Endothelial cell of umbilical vein (primary cell): ENCODE measurements around the gene EID2B. TPM values are rescaled to one million over a fixed set of nuclear protein-coding genes. Genes with fewer than 3 reads are reported as not detected.

ENCODE experiments used
- BruUV-seq: library from RNA; stranded (reverse); fragments of 400-500 nt; replicated peaks from 2 replicates; lab custom pipeline; 2021; lab: Mats Ljungman, UMichigan
- CTCF ChIA-PET: fragments of 300-600, 350-600 bp; sonication (Branson Sonifier 250); formaldehyde crosslinking; loops from one replicate; lab custom pipeline; 2021; ENCODE audit warnings: antibody characterized with exemption, inconsistent platforms; lab: Charles Lee
- POLR2A ChIA-PET: fragments of 300-600, 350-600 bp; sonication (Branson Sonifier 250); formaldehyde crosslinking; loops from one replicate; lab custom pipeline; 2021; ENCODE audit warnings: antibody characterized with exemption, inconsistent platforms; lab: Charles Lee
- DNase-seq: peaks from one replicate; pipeline ENCODE4 v3.0.0-alpha.2; 2011; ENCODE audit warnings: low read depth, low spot score
- FAIRE-seq: peaks from 2 replicates; lab custom pipeline; 2011; peaks lifted over from hg19 to GRCh38; lab: Jason Lieb, UNC
- H2AFZ ChIP-seq: 2 replicates; pipeline ENCODE4 v1.6.0; 2012; ENCODE audit warnings: low read depth, low read length, control low read depth, inconsistent platforms
- H3K27ac ChIP-seq: 2 replicates; pipeline ENCODE4 v1.5.1; 2011; ENCODE audit warnings: low read depth, mild to moderate bottlenecking, control low read depth, low read length, moderate library complexity; ENCODE audit not compliant: insufficient read depth
- H3K27me3 ChIP-seq, 2 experiments: 2 replicates each; pipeline versions ENCODE4 v1.6.0 to v1.6.1; 2011; ENCODE audit warnings: low read length in 2 of 2, mixed read lengths in 1 of 2; ENCODE audit not compliant: control insufficient read depth in 2 of 2, insufficient read depth in 2 of 2
- H3K36me3 ChIP-seq, 2 experiments: 2 replicates in 1 of 2; 3 replicates in 1 of 2; pipeline ENCODE4 v1.5.1; 2011; ENCODE audit warnings: low read length in 2 of 2, mild to moderate bottlenecking in 1 of 2, moderate library complexity in 1 of 2; ENCODE audit not compliant: control insufficient read depth in 2 of 2, insufficient read depth in 2 of 2; ENCODE audit errors: extremely low read depth in 1 of 2
- H3K4me1 ChIP-seq: 3 replicates; pipeline ENCODE4 v1.5.1; 2011; ENCODE audit warnings: mild to moderate bottlenecking, low read length; ENCODE audit not compliant: control insufficient read depth, insufficient read depth; ENCODE audit errors: extremely low read depth
- H3K4me2 ChIP-seq: 2 replicates; pipeline ENCODE4 v1.6.1; 2011; ENCODE audit warnings: low read length, control low read depth, mixed read lengths; ENCODE audit not compliant: insufficient read depth
- H3K4me3 ChIP-seq, 3 experiments: fragments of 200-600 bp in 1 of 3; sonication (generic), shearing (Covaris generic) in 1 of 3; replicated peaks in 1 of 3; 2 replicates each; pipeline ENCODE4 v1.5.1; 2011 to 2016; ENCODE audit warnings: control low read depth in 3 of 3, low read length in 3 of 3, mild to moderate bottlenecking in 2 of 3, inconsistent platforms in 1 of 3, low read depth in 1 of 3, moderate library complexity in 1 of 3; ENCODE audit not compliant: insufficient read depth in 1 of 3
- H3K79me2 ChIP-seq: 2 replicates; pipeline ENCODE4 v1.6.0; 2012; ENCODE audit warnings: low read length, inconsistent platforms; ENCODE audit not compliant: control insufficient read depth, insufficient read depth
- H3K9ac ChIP-seq: replicated peaks from 2 replicates; pipeline ENCODE3; 2011; ENCODE audit warnings: low read length, control low read depth; ENCODE audit not compliant: insufficient read depth; ENCODE audit errors: extremely low read depth
- H3K9me1 ChIP-seq: replicated peaks from 3 replicates; pipeline ENCODE4 v1.6.0; 2011; ENCODE audit warnings: mild to moderate bottlenecking, low read length; ENCODE audit not compliant: control insufficient read depth, insufficient read depth; ENCODE audit errors: extremely low read depth
- H3K9me3 ChIP-seq: replicated peaks from 2 replicates; pipeline ENCODE4 v1.5.1; 2012; ENCODE audit warnings: low read length, inconsistent platforms; ENCODE audit not compliant: control insufficient read depth, insufficient read depth
- H4K20me1 ChIP-seq: replicated peaks from 2 replicates; pipeline ENCODE3; 2011; ENCODE audit warnings: mild to moderate bottlenecking, low read length; ENCODE audit not compliant: control insufficient read depth, insufficient read depth; ENCODE audit errors: extremely low read depth
- EZH2 ChIP-seq: IDR thresholded peaks from 2 replicates; pipeline ENCODE4 v1.6.1; 2012; ENCODE audit warnings: borderline replicate concordance, low read depth, mild to moderate bottlenecking, moderate library complexity, low read length, inconsistent platforms; ENCODE audit not compliant: severe bottlenecking
- FOS ChIP-seq: IDR thresholded peaks from 2 replicates; pipeline ENCODE4 v1.6.1; 2011; ENCODE audit warnings: mild to moderate bottlenecking, low read length, moderate library complexity, borderline replicate concordance; ENCODE audit not compliant: insufficient read depth
- GATA2 ChIP-seq: IDR thresholded peaks from 2 replicates; pipeline ENCODE4 v1.7.0; 2011; ENCODE audit warnings: low read depth, mild to moderate bottlenecking, moderate library complexity, mixed read lengths, low read length; ENCODE audit not compliant: insufficient read length, insufficient read depth
- JUN ChIP-seq: IDR thresholded peaks from 2 replicates; pipeline ENCODE4 v1.6.1; 2011; ENCODE audit warnings: borderline replicate concordance, low read depth; ENCODE audit not compliant: insufficient read length, insufficient read depth
- MYC ChIP-seq: IDR thresholded peaks from one replicate; pipeline ENCODE4 v1.6.1; 2011; ENCODE audit warnings: mild to moderate bottlenecking, low read depth, low read length
- POLR2A ChIP-seq: IDR thresholded peaks from 2 replicates; pipeline ENCODE4 v1.6.1; 2012; ENCODE audit warnings: low read depth, mild to moderate bottlenecking, control low read depth, low read length
- POLR2AphosphoS5 ChIP-seq: IDR thresholded peaks from 2 replicates; pipeline ENCODE4 v1.6.1; 2012; ENCODE audit warnings: low read depth, mild to moderate bottlenecking, control low read depth, low read length, moderate library complexity; ENCODE audit not compliant: insufficient read depth
- dilution Hi-C: fragments of 300-500 bp; cut with MboI; formaldehyde crosslinking; loops from one replicate; pipeline ENCODE4 v1.15.0; 2019; ENCODE audit warnings: low sequenced_read_pairs; ENCODE audit not compliant: extremely low pct_ligation_motif_present
- intact Hi-C: fragments of 100-400 bp; cut with micrococcal nuclease; formaldehyde crosslinking; loops from one replicate; pipeline ENCODE4 v1.10.0; 2022
- polyA plus RNA-seq, 4 experiments: library from polyadenylated mRNA; depleted of rRNA in 3 of 4; stranded (reverse) in 3 of 4; unstranded in 1 of 4; fragments of >200 nt; gene quantifications; 2 replicates each; pipeline versions ENCODE4 v1.2.1 to v1.2.3, GENCODE V29; 2011 to 2012; ENCODE audit warnings: missing spikeins in 1 of 4
- total RNA-seq: library from RNA; stranded (reverse); gene quantifications from 2 replicates; pipeline ENCODE4 v1.2.3, GENCODE V29; 2021
- TF ChIP-seq, protein P1 (sequence below), 2 donors: IDR thresholded peaks; 1 replicate in 1 of 2; 2 replicates in 1 of 2; pipeline ENCODE4 v1.5.1; 2011; ENCODE audit warnings: low read length in 2 of 2, mild to moderate bottlenecking in 2 of 2, moderate library complexity in 2 of 2, control low read depth in 1 of 2, inconsistent platforms in 1 of 2, low read depth in 1 of 2; ENCODE audit not compliant: insufficient read depth in 1 of 2; ENCODE audit errors: extremely low read depth in 1 of 2
- TF ChIP-seq, protein P2 (sequence below): IDR thresholded peaks from 2 replicates; pipeline ENCODE4 v1.6.1; 2011; ENCODE audit not compliant: insufficient read depth, insufficient read length

EID2B gene
- total and polyA plus RNA-seq, 2 donors (not counting 3 experiments of a cell fraction or from before 2014, with no cell fraction given): 1.7 to 3.9 TPM

DNA sequence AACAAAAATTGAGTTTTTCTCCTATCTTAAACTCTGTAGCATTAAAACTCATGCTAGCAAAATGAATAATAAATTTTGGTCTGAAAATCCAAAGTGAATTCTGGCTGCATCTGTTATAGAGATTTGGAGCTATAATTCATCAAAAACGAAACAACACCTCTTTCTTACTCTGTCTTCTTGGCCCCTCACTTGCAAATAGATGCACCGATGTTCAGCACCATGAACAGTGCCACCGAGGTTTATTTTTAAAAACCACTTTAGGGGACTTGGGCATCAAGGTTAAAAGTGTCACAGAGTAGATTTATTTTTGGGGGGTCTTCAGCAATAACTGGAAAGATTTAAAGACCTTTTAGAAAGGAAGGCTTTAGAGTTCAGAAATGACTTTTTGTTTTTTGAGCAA, 33.4 kb upstream of the EID2B start:
- dilution Hi-C loops (loop anchor here (10.0 kb wide), 1 partner anchor 109 kb away; no protein-coding TSS in a partner anchor), intact Hi-C loops (no loop called here)
- ChIA-PET CTCF (no interaction called here), POLR2A (no interaction called here)
- Histone ChIP-seq H3K4me2 (no peak overlapping the region), H2AFZ (no peak overlapping the region), H3K27ac (no peak overlapping the region), H3K4me1 (no peaks in the 10 kb centered on the region), H3K79me2 (no peaks in the 10 kb centered on the region), H3K9ac (no peak overlapping the region), H3K9me1 (no peaks in the 10 kb centered on the region), H3K36me3 (no peaks in the 10 kb centered on the region), H3K27me3 (no peaks in the 10 kb centered on the region), H4K20me1 (no peaks in the 10 kb centered on the region), H3K4me3 (no peak overlapping the region), H3K9me3 (no peaks in the 10 kb centered on the region)
- BruUV-seq: no TSS peak
- TF ChIP-seq, protein P1, sequence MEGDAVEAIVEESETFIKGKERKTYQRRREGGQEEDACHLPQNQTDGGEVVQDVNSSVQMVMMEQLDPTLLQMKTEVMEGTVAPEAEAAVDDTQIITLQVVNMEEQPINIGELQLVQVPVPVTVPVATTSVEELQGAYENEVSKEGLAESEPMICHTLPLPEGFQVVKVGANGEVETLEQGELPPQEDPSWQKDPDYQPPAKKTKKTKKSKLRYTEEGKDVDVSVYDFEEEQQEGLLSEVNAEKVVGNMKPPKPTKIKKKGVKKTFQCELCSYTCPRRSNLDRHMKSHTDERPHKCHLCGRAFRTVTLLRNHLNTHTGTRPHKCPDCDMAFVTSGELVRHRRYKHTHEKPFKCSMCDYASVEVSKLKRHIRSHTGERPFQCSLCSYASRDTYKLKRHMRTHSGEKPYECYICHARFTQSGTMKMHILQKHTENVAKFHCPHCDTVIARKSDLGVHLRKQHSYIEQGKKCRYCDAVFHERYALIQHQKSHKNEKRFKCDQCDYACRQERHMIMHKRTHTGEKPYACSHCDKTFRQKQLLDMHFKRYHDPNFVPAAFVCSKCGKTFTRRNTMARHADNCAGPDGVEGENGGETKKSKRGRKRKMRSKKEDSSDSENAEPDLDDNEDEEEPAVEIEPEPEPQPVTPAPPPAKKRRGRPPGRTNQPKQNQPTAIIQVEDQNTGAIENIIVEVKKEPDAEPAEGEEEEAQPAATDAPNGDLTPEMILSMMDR (IDR thresholded peaks at IDR 0.05; ENCODE audit: extremely low read depth in 1 of 2, insufficient read depth in 1 of 2, low read depth in 1 of 2, low read length in 2 of 2): no peak
- TF ChIP-seq MYC: no peak
- DNase-seq: no peak
- FAIRE-seq: no peak

DNA sequence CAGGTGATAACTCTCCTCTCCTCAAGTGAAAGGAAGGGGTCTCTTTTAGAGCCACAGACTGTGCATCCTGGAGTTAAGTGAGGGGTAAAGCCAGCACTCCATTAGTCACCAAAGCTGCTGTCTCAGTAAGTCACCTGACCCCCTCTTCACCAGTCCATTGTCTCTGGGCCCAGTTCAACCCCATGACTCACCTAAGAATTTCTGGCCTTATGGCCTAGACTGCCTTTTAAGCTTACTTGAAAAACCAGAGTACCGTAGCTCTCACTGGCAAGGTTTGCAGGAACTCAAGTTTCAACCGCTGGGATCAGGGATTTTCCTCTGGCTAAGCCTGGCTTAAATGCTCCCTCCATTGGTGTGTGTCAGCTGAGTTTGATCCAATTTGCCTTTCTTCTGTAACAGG, 30.8 kb upstream of the EID2B start:
- FAIRE-seq (no peak), DNase-seq (no peak)
- ChIA-PET POLR2A (no interaction called here), CTCF (no interaction called here)
- intact Hi-C loops: no loop called here
- Histone ChIP-seq H3K27ac (no peak overlapping the region), H3K4me1 (no peaks in the 10 kb centered on the region), H3K4me2 (no peak overlapping the region), H3K9ac (no peak overlapping the region), H3K79me2 (no peaks in the 10 kb centered on the region), H3K27me3 (peaks cover 0 to 3% of the 10 kb centered on the region in 2 experiments), H4K20me1 (no peaks in the 10 kb centered on the region), H3K36me3 (no peaks in the 10 kb centered on the region), H3K9me1 (no peaks in the 10 kb centered on the region), H2AFZ (no peak overlapping the region), H3K4me3 (no peak overlapping the region), H3K9me3 (no peaks in the 10 kb centered on the region)
- dilution Hi-C loops: loop anchor here (10.0 kb wide), 1 partner anchor 111 kb away; no protein-coding TSS in a partner anchor
- BruUV-seq: no TSS peak
- TF ChIP-seq POLR2AphosphoS5 (no peak), JUN (no peak), GATA2 (no peak), MYC (no peak), FOS (no peak), POLR2A (no peak), EZH2 (no peak)
- TF ChIP-seq, protein P1 (IDR thresholded peaks at IDR 0.05; ENCODE audit: extremely low read depth in 1 of 2, insufficient read depth in 1 of 2, low read depth in 1 of 2, low read length in 2 of 2): no peak
- TF ChIP-seq, protein P2, sequence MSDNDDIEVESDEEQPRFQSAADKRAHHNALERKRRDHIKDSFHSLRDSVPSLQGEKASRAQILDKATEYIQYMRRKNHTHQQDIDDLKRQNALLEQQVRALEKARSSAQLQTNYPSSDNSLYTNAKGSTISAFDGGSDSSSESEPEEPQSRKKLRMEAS: no peak
